HUES48 (cell line): Measurements from ENCODE around the gene ASIC1.
"Not testable (repeated sequence)": the region's sequence is repeated elsewhere in the genome, so short reads cannot be mapped to it uniquely, and the experiment has no call there.

Source experiments
- H3K27ac ChIP-seq: one replicate; pipeline ENCODE4 v1.7.0; 2013; ENCODE audit warnings: low read depth, low read length, inconsistent platforms
- H3K27me3 ChIP-seq: 2 replicates; pipeline ENCODE4 v1.6.1; 2013; ENCODE audit warnings: mild to moderate bottlenecking, low read length; ENCODE audit not compliant: control insufficient read depth, insufficient read depth
- H3K36me3 ChIP-seq: 2 replicates; pipeline ENCODE4 v1.6.1; 2013; ENCODE audit warnings: low read length; ENCODE audit not compliant: control insufficient read depth, insufficient read depth
- H3K4me1 ChIP-seq: 2 replicates; pipeline ENCODE4 v1.6.1; 2013; ENCODE audit warnings: mild to moderate bottlenecking, low read length; ENCODE audit not compliant: control insufficient read depth, insufficient read depth
- H3K4me3 ChIP-seq: 2 replicates; pipeline ENCODE4 v1.5.1; 2013; ENCODE audit warnings: mild to moderate bottlenecking, low read depth, low read length
- H3K9ac ChIP-seq: 2 replicates; pipeline ENCODE4 v1.6.1; 2013; ENCODE audit warnings: mild to moderate bottlenecking, low read depth, low read length, moderate library complexity
- H3K9me3 ChIP-seq: 2 replicates; pipeline ENCODE4 v1.6.1; 2013; ENCODE audit warnings: low read length; ENCODE audit not compliant: control insufficient read depth, insufficient read depth

The ASIC1 gene

DNA sequence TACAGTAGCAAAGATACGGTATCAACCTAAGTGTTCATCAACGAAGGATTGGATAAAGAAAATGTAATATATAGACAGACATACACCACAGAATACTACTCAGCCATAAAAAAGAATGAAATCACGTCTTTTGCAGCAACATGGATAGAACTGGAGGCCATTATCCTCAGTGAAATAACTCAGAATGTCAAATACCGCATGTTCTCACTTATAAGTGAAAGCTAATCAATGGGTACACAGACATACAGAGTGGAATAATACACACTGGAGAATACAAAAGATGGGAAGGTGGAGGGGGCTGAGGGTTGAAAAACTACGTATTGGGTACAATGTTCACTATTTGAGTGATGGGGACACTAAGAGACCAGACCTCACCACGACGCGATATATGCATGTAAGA lies 33.2 kb upstream of the ASIC1 start:
- H3K36me3 ChIP-seq, result peaks cover 3% of the 10 kb centered on the region; the same call in 1 of the 2 replicates
- H3K9ac ChIP-seq, result no peak overlapping the region
- H3K27ac ChIP-seq, result no peak overlapping the region
- peak overlapping the region; percentile 77 for H3K4me3 ChIP-seq
- H3K9me3 ChIP-seq, result no peaks in the 10 kb centered on the region
- no peaks in the 10 kb centered on the region for H3K27me3 ChIP-seq
- peaks cover 5% of the 10 kb centered on the region; the same call in 1 of the 2 replicates for H3K4me1 ChIP-seq

DNA sequence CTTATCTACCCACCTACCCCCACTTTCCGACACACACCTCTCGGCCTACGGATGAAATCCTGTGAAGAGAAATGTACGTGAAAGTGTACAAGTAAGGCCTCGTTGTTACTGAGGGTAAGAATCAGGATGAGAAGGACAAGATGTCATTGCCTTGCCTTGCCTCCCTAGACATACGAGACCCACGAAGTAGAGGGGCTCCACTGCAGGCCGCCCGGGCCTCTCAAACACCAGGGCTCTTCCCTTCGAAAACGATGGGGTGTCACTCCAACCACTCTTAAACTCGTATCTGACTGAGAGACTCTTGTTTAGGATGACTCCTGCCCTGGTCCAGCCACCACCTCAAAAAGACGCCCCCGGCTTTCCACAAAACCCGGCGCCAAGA lies 32.6 kb upstream of the ASIC1 start:
- Histone ChIP-seq H3K9me3 (no peaks in the 10 kb centered on the region), H3K36me3 (peaks cover 3% of the 10 kb centered on the region; the same call in 1 of the 2 replicates), H3K4me3 (peak overlapping the region; percentile 77), H3K9ac (peak overlapping the region; percentile 31; the same call in 1 of the 2 replicates), H3K27ac (peak overlapping the region; percentile 79), H3K4me1 (peaks cover 4% of the 10 kb centered on the region; the same call in 1 of the 2 replicates), H3K27me3 (no peaks in the 10 kb centered on the region)

DNA sequence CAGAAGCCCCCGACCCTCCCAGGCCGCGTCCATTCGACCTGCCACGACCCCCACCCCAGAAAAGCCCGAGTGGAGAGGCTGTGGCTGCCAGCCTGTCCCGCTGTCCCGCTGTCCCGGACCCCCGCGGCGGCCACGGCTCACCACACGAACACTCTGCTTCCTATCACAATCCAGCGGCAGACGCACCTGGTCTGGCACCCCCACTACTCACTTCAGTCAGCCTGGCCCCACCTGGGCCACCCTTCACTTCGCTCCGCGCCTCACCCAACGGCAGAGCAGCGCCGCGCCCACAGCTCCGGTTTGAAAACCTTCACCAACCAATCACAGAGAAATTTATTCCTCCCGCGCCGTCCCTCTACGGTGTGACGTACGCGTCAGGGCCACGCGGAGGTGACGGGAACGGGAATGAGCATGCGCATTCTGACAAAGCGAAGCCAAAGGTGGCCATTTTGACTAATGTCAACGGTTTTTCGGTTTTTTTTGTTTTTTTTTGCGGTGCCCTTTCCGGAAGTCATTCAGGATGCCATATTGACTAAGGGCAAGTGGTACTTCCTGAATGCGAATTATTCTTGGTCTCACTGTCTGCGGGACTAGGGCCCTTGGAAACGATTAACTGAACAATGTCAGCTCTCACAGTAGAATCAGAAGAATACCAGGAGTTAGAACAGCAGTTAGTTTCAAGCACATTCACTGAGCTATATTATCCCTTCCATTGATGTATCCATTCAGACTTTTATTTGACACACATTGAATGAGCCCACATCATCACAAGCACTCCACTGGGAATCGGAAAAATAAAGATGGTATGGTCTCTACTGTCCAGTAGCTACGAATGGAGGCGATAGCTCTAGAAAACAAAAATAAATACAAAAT lies 32.0 kb upstream of the ASIC1 start, which contains the start of gene RACGAP1:
Gene RACGAP1, minus strand, starts transcription at position 308 of the 873 bp plus-strand sequence. CDS start 8,779 bp downstream, outside the sequence.
- Histone ChIP-seq H3K4me3 (peak within 1 kb of the TSS; percentile 77), H3K27ac (peak within 1 kb of the TSS; percentile 79), H3K4me1 (peaks cover 4% of the 10 kb centered on the region; the same call in 1 of the 2 replicates), H3K9ac (peak within 1 kb of the TSS; percentile 31; the same call in 1 of the 2 replicates), H3K9me3 (no peaks in the 10 kb centered on the region), H3K27me3 (no peaks in the 10 kb centered on the region), H3K36me3 (peaks cover 3% of the 10 kb centered on the region; the same call in 1 of the 2 replicates)

DNA sequence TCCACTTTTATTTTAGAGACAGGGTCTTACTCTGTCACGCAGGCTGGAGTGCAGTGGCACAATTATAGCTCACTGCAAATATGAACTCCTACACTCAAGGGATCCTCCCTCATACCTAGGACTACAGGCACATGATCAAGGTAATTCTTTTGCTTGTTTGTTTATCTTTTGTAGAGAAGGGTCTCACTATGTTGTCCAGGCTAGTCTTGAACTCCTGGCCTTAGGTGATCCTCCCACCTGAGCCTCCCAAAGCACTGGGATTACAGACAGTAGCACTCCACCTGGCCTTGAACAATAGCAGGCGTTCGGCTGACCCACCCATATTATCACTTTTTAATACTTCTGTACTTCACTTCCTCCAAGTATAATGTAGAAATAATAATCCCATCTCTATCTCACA lies 30.7 kb upstream of the ASIC1 start:
- Histone ChIP-seq H3K4me3 (no peak overlapping the region), H3K9me3 (no peaks in the 10 kb centered on the region), H3K27me3 (no peaks in the 10 kb centered on the region), H3K36me3 (peaks cover under 1% of the 10 kb centered on the region; the same call in 1 of the 2 replicates), H3K4me1 (peaks cover 4% of the 10 kb centered on the region; the same call in 1 of the 2 replicates), H3K9ac (no peak overlapping the region), H3K27ac (no peak overlapping the region)

DNA sequence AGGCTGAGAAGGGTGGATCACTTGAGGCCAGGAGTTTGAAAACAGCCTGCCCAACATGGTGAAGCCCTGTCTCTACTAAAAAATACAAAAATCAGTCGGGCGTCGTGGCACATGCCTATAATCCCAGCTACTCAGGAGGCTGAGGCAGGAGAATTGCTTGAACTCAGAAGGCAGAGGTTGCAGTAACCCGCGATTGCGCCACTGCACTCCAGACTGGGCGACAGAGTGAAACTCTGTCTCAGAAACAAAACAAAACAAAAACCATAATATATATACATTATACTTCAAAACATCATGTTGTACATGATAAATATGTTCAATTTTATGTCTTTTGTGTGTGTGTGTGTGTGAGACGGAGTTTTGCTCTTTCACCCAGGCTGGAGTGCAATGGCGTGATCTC lies 26.9 kb upstream of the ASIC1 start:
- not testable (repeated sequence) for H3K27me3 ChIP-seq, H3K4me1 ChIP-seq

GRCh38 chr12:50032515-50032853 lies 24.9 kb upstream of the ASIC1 start:
- no peaks in the 10 kb centered on the region for H3K36me3 ChIP-seq
- peaks cover 10% of the 10 kb centered on the region; the same call in 1 of the 2 replicates for H3K27me3 ChIP-seq
- peak overlapping the region; percentile 60 for H3K4me3 ChIP-seq
- no peak overlapping the region for H3K9ac ChIP-seq
- no peaks in the 10 kb centered on the region for H3K4me1 ChIP-seq
- H3K9me3 ChIP-seq, result no peaks in the 10 kb centered on the region
- no peak overlapping the region for H3K27ac ChIP-seq

More for the DNA sequence above, 26.9 kb upstream of the ASIC1 start:
- H3K9ac ChIP-seq, H3K9me3 ChIP-seq, H3K27ac ChIP-seq, H3K4me3 ChIP-seq, H3K36me3 ChIP-seq: not testable (repeated sequence)

- Histone ChIP-seq H3K4me3 (peak overlapping the region; percentile 60), H3K9me3 (no peaks in the 10 kb centered on the region), H3K4me1 (no peaks in the 10 kb centered on the region), H3K36me3 (no peaks in the 10 kb centered on the region), H3K9ac (no peak overlapping the region), H3K27me3 (peaks cover 10% of the 10 kb centered on the region; the same call in 1 of the 2 replicates), H3K27ac (peak overlapping the region; percentile 35)
These were observed 24.4 kb upstream of the ASIC1 start for GRCh38 chr12:50032854-50033581.

DNA sequence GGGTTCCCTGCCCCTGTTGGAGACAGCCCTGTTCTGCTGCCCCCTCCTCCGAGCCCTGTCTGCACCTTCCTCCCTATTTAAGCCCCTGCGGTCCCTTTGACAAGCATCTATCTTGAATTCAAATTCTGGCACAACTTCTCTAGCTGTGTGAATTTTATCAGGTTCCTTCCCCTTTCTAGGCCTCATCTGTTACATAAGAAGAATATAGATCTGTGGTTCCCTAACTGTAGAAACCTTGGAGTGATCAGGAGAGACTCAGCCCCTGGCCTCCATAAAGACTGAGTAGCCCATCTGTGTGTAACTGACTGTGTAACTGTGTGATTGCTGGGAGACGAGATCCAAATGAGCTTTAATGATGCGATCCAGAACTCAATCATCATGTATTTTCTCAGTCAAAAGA lies 19.1 kb upstream of the ASIC1 start:
- Histone ChIP-seq H3K27ac (no peak overlapping the region), H3K9me3 (no peaks in the 10 kb centered on the region), H3K4me1 (no peaks in the 10 kb centered on the region), H3K9ac (no peak overlapping the region), H3K36me3 (no peaks in the 10 kb centered on the region), H3K4me3 (no peak overlapping the region), H3K27me3 (peaks cover 15% of the 10 kb centered on the region)

DNA sequence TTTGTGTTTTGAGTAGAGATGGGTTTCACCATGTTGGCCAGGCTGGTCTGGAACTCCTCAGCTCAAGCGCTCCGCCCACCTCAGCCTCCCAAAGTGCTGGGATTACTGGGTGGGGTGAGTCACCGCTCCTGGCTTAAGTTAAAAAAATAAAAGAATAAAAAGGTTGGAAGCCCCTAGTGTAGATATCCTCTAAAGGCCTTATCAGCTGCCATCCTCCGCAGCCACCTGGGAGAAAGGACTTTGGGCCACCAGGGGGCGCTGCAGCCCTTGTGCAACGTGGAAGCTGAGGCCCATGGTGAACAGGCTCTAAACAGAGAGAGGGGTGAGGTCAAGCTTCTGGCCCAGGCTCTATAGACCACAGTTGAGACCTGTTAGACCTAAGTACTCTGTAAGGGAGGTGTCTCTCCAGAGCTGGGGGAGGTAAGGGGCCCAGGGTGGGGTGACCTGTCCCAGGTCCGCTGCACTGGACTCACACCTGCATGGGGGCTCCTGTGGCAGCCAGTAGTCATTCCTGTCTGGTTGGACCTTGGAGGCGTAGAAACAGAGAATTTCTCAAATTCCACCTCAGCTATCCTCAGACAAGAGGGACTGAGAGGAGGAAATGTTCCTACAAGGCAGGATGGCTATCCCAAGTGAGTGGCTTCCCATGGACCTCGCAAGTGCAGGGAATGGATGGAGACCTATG lies 18.1 kb upstream of the ASIC1 start:
- Histone ChIP-seq H3K9ac (no peak overlapping the region), H3K36me3 (no peaks in the 10 kb centered on the region), H3K9me3 (no peaks in the 10 kb centered on the region), H3K4me3 (no peak overlapping the region), H3K27ac (no peak overlapping the region), H3K4me1 (no peaks in the 10 kb centered on the region), H3K27me3 (peaks cover 19% of the 10 kb centered on the region)

GRCh38 chr12:50040657-50041056 lies 16.7 kb upstream of the ASIC1 start:
- no peak overlapping the region for H3K27ac ChIP-seq
- no peak overlapping the region for H3K4me3 ChIP-seq
- no peaks in the 10 kb centered on the region for H3K4me1 ChIP-seq
- no peak overlapping the region for H3K9ac ChIP-seq
- H3K9me3 ChIP-seq, result no peaks in the 10 kb centered on the region
- peaks cover 19% of the 10 kb centered on the region for H3K27me3 ChIP-seq
- no peaks in the 10 kb centered on the region for H3K36me3 ChIP-seq
